K562 (cell line): ENCODE measurements around the gene GIGYF2. TPM values are rescaled to one million over a fixed set of nuclear protein-coding genes. Genes with fewer than 3 reads are reported as not detected.

ENCODE experiments used
- ATAC-seq: fragments of 200-7000 bp; cut with Tn5 transposase; 3 replicates; pipeline ENCODE4 v1.9.1; 2020; ENCODE audit warnings: moderate library complexity
- Bru-seq: library from RNA; stranded (reverse); fragments of 400-500 nt; gene quantifications from one replicate; lab custom pipeline; 2021; lab: Mats Ljungman, UMichigan
- BruChase-seq, 2 experiments: library from RNA; stranded (reverse); fragments of 400-500 nt; gene quantifications; one replicate each; lab custom pipeline; 2021; lab: Mats Ljungman, UMichigan
- BruUV-seq: library from RNA; stranded (reverse); fragments of 400-500 nt; replicated peaks from 2 replicates; lab custom pipeline; 2021; lab: Mats Ljungman, UMichigan
- CTCF ChIA-PET: fragments of 300-600 bp; formaldehyde crosslinking; extraction: SDS; loops from one replicate; lab custom pipeline; 2021; ENCODE audit warnings: low intra/inter-chr PET ratio; lab: Yijun Ruan, JAX
- POLR2A ChIA-PET: fragments of 300-600, 350-650 bp; sonication (Branson Sonifier 250); formaldehyde crosslinking; extraction: SDS; loops from one replicate; lab custom pipeline; 2021; ENCODE audit warnings: antibody characterized with exemption, inconsistent platforms; lab: Yijun Ruan, JAX
- DNase-seq, 4 experiments: peaks; one replicate each; pipeline versions ENCODE4 v3.0.0 to v3.0.0-alpha.2; 2011 to 2018; ENCODE audit warnings: low spot score in 3 of 4, mixed read lengths in 3 of 4; ENCODE audit errors: extremely low read depth in 1 of 4
- FAIRE-seq: peaks from 2 replicates; lab custom pipeline; 2011; peaks lifted over from hg19 to GRCh38; lab: Jason Lieb, UNC
- H2AFZ ChIP-seq: 2 replicates; pipeline ENCODE4 v1.6.0; 2011; ENCODE audit warnings: low read depth, low read length, control low read depth, inconsistent platforms
- H3K27ac ChIP-seq: fragments of 200-600 bp; 3 replicates; pipeline ENCODE4 v1.8.0; 2011; ENCODE audit warnings: low read depth, mild to moderate bottlenecking, control low read depth, inconsistent platforms, low read length, moderate library complexity, mixed read lengths; ENCODE audit errors: extremely low read depth
- H3K27me3 ChIP-seq, 2 experiments: fragments of 300-600 bp in 1 of 2; 2 replicates in 1 of 2; 3 replicates in 1 of 2; pipeline versions ENCODE4 v1.6.0 to v1.8.0; 2011; ENCODE audit warnings: inconsistent platforms in 2 of 2, low read length in 2 of 2, mild to moderate bottlenecking in 1 of 2, mixed read lengths in 1 of 2, moderate library complexity in 1 of 2; ENCODE audit not compliant: control insufficient read depth in 2 of 2, insufficient read depth in 2 of 2
- H3K36me3 ChIP-seq: fragments of 300-600 bp; 3 replicates; pipeline ENCODE4 v1.8.0; 2011; ENCODE audit warnings: mild to moderate bottlenecking, low read length, inconsistent platforms; ENCODE audit not compliant: control insufficient read depth, insufficient read depth
- H3K4me1 ChIP-seq, 2 experiments: fragments of 200-600 bp in 1 of 2; replicated peaks in 1 of 2; 2 replicates in 1 of 2; 3 replicates in 1 of 2; pipeline versions ENCODE4 v1.5.1 to v1.8.0; 2011; ENCODE audit warnings: inconsistent platforms in 2 of 2, low read length in 2 of 2, mild to moderate bottlenecking in 1 of 2, mixed read lengths in 1 of 2, moderate library complexity in 1 of 2; ENCODE audit not compliant: control insufficient read depth in 2 of 2, insufficient read depth in 2 of 2
- H3K4me2 ChIP-seq: 2 replicates; pipeline ENCODE4 v1.6.1; 2011; ENCODE audit warnings: low read length, control low read depth, inconsistent platforms, mixed read lengths; ENCODE audit not compliant: insufficient read depth
- H3K4me3 ChIP-seq: fragments of 200-600 bp; sonication (generic), shearing (Covaris generic); 2 replicates; pipeline ENCODE4 v1.5.1; 2016; ENCODE audit warnings: control low read depth, inconsistent platforms
- H3K79me2 ChIP-seq: fragments of 200-600 bp; 3 replicates; pipeline ENCODE4 v1.8.0; 2011; ENCODE audit warnings: low read length, inconsistent platforms; ENCODE audit not compliant: control insufficient read depth, insufficient read depth
- H3K9ac ChIP-seq, 2 experiments: 2 replicates each; pipeline versions ENCODE4 v1.6.0 to v1.6.1; 2011; ENCODE audit warnings: low read depth in 2 of 2, low read length in 2 of 2, control low read depth in 1 of 2, inconsistent platforms in 1 of 2, mild to moderate bottlenecking in 1 of 2, mixed read lengths in 1 of 2; ENCODE audit not compliant: insufficient read depth in 1 of 2
- H3K9me1 ChIP-seq: one replicate; pipeline ENCODE4 v1.6.0; 2011; ENCODE audit warnings: inconsistent platforms, mild to moderate bottlenecking, low read length, moderate library complexity; ENCODE audit not compliant: control insufficient read depth, insufficient read depth
- H3K9me3 ChIP-seq: replicated peaks from 2 replicates; pipeline ENCODE4 v1.5.1; 2011; ENCODE audit warnings: low read depth, low read length, inconsistent platforms; ENCODE audit not compliant: control insufficient read depth, insufficient read depth
- H4K20me1 ChIP-seq: replicated peaks from 2 replicates; pipeline ENCODE4 v1.6.1; 2011; ENCODE audit warnings: low read length, inconsistent platforms, mixed read lengths; ENCODE audit not compliant: control insufficient read depth, insufficient read depth
- CAMTA2 ChIP-seq: fragments of 250-450 bp; sonication (Bioruptor Pico); conservative IDR thresholded peaks from 2 replicates; pipeline ENCODE4 v1.5.1; 2022
- MEF2A ChIP-seq: IDR thresholded peaks from 2 replicates; pipeline ENCODE4 v1.6.1; 2011; ENCODE audit warnings: low read depth, mild to moderate bottlenecking, low read length, moderate library complexity; ENCODE audit not compliant: control insufficient read depth
- NRF1 ChIP-seq, 2 experiments: fragments of 450-650 bp; IDR thresholded peaks in 1 of 2; conservative IDR thresholded peaks in 1 of 2; 2 replicates each; pipeline ENCODE4 v1.6.1; 2014; ENCODE audit warnings: mild to moderate bottlenecking in 2 of 2
- TGIF2 ChIP-seq: sonication (generic); formaldehyde crosslinking; IDR thresholded peaks from 2 replicates; pipeline ENCODE4 v1.8.1; 2022; ENCODE audit warnings: mild to moderate bottlenecking, missing genetic modification reagents, moderate library complexity
- ZBTB17 ChIP-seq: fragments of 450-650 bp; formaldehyde crosslinking; IDR thresholded peaks from 2 replicates; pipeline ENCODE4 v1.4.0; 2020; ENCODE audit warnings: mild to moderate bottlenecking
- ZNF282 ChIP-seq: sonication (generic); formaldehyde crosslinking; IDR thresholded peaks from 2 replicates; pipeline ENCODE4 v1.8.1; 2023; ENCODE audit warnings: missing genetic modification reagents
- ZNF408 ChIP-seq: fragments of 250-450 bp; sonication (Bioruptor Pico); IDR thresholded peaks from 2 replicates; pipeline ENCODE4 v1.4.0; 2020; ENCODE audit warnings: low read depth, mild to moderate bottlenecking, moderate library complexity
- WGBS: fragments of 100-300 bp; shearing (Covaris generic); methylation state at CpG from one replicate; pipeline ENCODE4 v1.1.6; 2016; ENCODE audit warnings: low coverage, mixed read lengths; ENCODE audit not compliant: insufficient coverage; ENCODE audit errors: missing lambda C conversion rate; 5-methylcytosine and 5-hydroxymethylcytosine counted together
- in situ Hi-C: fragments of 300-500 bp; cut with MboI; formaldehyde crosslinking; loops from 4 replicates; pipeline ENCODE4 v1.15.0; 2018; ENCODE audit warnings: inconsistent platforms, mixed read lengths
- intact Hi-C: fragments of 100-400 bp; cut with micrococcal nuclease; formaldehyde crosslinking; loops from 2 replicates; pipeline ENCODE4 v1.14.2; 2022
- long read RNA-seq, 3 experiments: library from polyadenylated mRNA in 2 of 3; library from RNA in 1 of 3; unstranded in 2 of 3; stranded (forward) in 1 of 3; transcript quantifications; one replicate each; pipeline ENCODE4 v2.0.0, GENCODE V29; 2019 to 2022
- polyA minus RNA-seq, 3 experiments: library from RNA; depleted of rRNA, polyadenylated mRNA; stranded (reverse); fragments of >200 nt; gene quantifications; 2 replicates each; pipeline ENCODE4 v1.2.3, GENCODE V29; 2011
- polyA plus RNA-seq, 8 experiments: library from polyadenylated mRNA; depleted of rRNA in 4 of 8; stranded (reverse) in 5 of 8; unstranded in 3 of 8; fragments of >200 nt; fragmentation: Nextera tagmentation in 2 of 8; fragmentation: Illumina TruSeq in 1 of 8; extraction: Ambion mirVana in 2 of 8; extraction: Trizol in 1 of 8; gene quantifications; 2 replicates each; pipeline versions ENCODE4 v1.2.1 to v1.2.3, GENCODE V29; 2011 to 2014; ENCODE audit warnings: inconsistent platforms in 1 of 8, missing spikeins in 1 of 8
- total RNA-seq, 7 experiments: library from RNA; depleted of rRNA in 6 of 7; stranded (reverse); fragments of >200 nt in 6 of 7; fragmentation: Illumina TruSeq in 2 of 7; extraction: Trizol in 2 of 7; gene quantifications; 2 replicates each; pipeline versions ENCODE4 v1.2.1 to v1.2.3, GENCODE V29; 2011 to 2021; ENCODE audit warnings: low replicate concordance in 1 of 7
- TF ChIP-seq, protein P1 (sequence below): fragments of 450-650 bp; formaldehyde crosslinking; IDR thresholded peaks from 2 replicates; pipeline ENCODE4 v1.4.0; 2020; ENCODE audit warnings: mild to moderate bottlenecking, moderate library complexity

Gene GIGYF2, protein sequence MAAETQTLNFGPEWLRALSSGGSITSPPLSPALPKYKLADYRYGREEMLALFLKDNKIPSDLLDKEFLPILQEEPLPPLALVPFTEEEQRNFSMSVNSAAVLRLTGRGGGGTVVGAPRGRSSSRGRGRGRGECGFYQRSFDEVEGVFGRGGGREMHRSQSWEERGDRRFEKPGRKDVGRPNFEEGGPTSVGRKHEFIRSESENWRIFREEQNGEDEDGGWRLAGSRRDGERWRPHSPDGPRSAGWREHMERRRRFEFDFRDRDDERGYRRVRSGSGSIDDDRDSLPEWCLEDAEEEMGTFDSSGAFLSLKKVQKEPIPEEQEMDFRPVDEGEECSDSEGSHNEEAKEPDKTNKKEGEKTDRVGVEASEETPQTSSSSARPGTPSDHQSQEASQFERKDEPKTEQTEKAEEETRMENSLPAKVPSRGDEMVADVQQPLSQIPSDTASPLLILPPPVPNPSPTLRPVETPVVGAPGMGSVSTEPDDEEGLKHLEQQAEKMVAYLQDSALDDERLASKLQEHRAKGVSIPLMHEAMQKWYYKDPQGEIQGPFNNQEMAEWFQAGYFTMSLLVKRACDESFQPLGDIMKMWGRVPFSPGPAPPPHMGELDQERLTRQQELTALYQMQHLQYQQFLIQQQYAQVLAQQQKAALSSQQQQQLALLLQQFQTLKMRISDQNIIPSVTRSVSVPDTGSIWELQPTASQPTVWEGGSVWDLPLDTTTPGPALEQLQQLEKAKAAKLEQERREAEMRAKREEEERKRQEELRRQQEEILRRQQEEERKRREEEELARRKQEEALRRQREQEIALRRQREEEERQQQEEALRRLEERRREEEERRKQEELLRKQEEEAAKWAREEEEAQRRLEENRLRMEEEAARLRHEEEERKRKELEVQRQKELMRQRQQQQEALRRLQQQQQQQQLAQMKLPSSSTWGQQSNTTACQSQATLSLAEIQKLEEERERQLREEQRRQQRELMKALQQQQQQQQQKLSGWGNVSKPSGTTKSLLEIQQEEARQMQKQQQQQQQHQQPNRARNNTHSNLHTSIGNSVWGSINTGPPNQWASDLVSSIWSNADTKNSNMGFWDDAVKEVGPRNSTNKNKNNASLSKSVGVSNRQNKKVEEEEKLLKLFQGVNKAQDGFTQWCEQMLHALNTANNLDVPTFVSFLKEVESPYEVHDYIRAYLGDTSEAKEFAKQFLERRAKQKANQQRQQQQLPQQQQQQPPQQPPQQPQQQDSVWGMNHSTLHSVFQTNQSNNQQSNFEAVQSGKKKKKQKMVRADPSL (N-terminal part only)
- 104 and 257 TPM in 2 replicates for total RNA-seq (2011; cell fraction: chromatin; rRNA removed; ENCODE audit: low replicate concordance)
- total RNA-seq (2011; cell fraction: nucleolus; rRNA removed): 46.5 and 65.3 TPM in 2 replicates
- total RNA-seq (2011; cell fraction: nucleoplasm; rRNA removed): 98.1 and 157 TPM in 2 replicates
- total RNA-seq (2014; rRNA removed) (29.2 and 35.9 TPM in 2 replicates), total RNA-seq (2014; rRNA removed; fragmentation: Illumina TruSeq; extraction: Trizol) (50.6 and 51.9 TPM in 2 replicates), total RNA-seq (2015; rRNA removed; fragmentation: Illumina TruSeq; extraction: Trizol) (45.3 and 52.7 TPM in 2 replicates), total RNA-seq (2021) (36.0 and 37.3 TPM in 2 replicates), polyA plus RNA-seq (2011; rRNA removed) (37.3 and 38.4 TPM in 2 replicates), polyA plus RNA-seq (2014; fragmentation: Illumina TruSeq; extraction: Trizol) (32.6 and 34.0 TPM in 2 replicates), polyA plus RNA-seq (2014; fragmentation: Nextera tagmentation; extraction: Ambion mirVana) (10 to 100 TPM; 12.7 to 16.8 TPM), polyA plus RNA-seq (2014; rRNA removed) (32.4 and 34.9 TPM in 2 replicates), polyA minus RNA-seq (2011; rRNA and poly(A)+ RNA removed) (101 and 120 TPM in 2 replicates), Bru-seq, nascent RNA (percentile 80 among the genes with signal in this experiment), BruChase-seq, experiment 1, labeled RNA remaining after a 2-hour chase (percentile 82 among the genes with signal in this experiment), BruChase-seq, experiment 2, labeled RNA remaining after a 6-hour chase (percentile 82 among the genes with signal in this experiment)
- 29.6 and 32.4 TPM in 2 replicates for polyA plus RNA-seq (2011; cell fraction: cytosol; rRNA removed)
- 33.0 and 35.7 TPM in 2 replicates for polyA plus RNA-seq (2011; cell fraction: nucleus; rRNA removed)
- 23.1 and 28.2 TPM in 2 replicates for polyA plus RNA-seq (2012)
- polyA minus RNA-seq (2011; cell fraction: cytosol; rRNA and poly(A)+ RNA removed): 29.8 and 43.8 TPM in 2 replicates
- 49.7 and 71.2 TPM in 2 replicates for polyA minus RNA-seq (2011; cell fraction: nucleus; rRNA and poly(A)+ RNA removed)
- long read RNA-seq, experiment 1, full-length matches to known transcripts: 8 of 80 reads
- long read RNA-seq, experiment 1, partial matches to known transcripts: 37 of 80 reads
- long read RNA-seq, experiment 1, other reads (novel, unspliced or antisense): 35 of 80 reads
- long read RNA-seq, experiment 2, partial matches to known transcripts: 21 of 24 reads
- long read RNA-seq, experiment 2, other reads (novel, unspliced or antisense): 3 of 24 reads
- long read RNA-seq, experiment 3, partial matches to known transcripts: 10 of 28 reads
- long read RNA-seq, experiment 3, other reads (novel, unspliced or antisense): 16 of 28 reads

DNA sequence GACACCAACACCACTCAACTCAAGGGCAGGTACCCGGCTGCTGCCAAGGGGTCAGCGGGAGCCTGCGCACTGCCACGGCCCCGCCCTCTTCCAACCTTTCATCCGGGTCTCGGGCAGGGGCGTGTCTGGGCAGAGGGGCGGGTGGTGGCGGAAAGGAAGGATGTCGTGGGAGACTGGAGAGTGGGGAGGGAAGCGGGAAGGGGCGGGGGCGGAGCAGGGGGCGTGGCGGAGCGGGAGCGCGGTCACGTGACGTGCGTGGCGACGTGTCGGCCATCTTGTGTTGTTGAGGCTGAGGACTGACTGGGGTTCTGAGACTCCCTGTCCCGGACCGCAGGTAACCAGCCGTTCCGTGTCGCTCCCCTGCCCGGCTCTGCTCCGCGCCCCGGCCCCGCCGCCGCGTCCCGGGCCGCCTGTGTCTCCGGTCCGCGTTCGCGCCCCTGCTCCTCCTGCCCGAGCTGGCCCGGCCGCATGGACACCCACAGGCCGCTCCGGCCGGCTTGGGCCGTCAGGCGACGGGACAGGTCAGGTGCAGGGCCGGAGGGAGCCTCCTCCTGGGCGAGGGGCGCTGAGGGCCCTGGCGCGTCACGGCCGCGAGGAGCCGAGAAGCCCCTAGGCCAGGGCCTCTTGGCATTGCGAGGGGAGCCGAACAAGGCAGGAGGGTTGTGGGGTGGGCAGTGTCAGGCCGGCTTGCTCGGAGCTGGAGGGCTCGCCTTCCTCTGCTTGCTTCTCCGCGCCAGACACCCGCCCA, at the start of gene GIGYF2:
TSS of gene GIGYF2 (plus strand) at position 273 of the 748 bp plus-strand sequence. CDS start 37,867 bp downstream, outside the sequence.
- ChIA-PET POLR2A (interaction anchor here (0.9 to 1.3 kb wide), 3 partner anchors 11 to 13 kb away, joined by 3 to 5 read pairs (median 4); no protein-coding TSS in a partner anchor), CTCF (no interaction called here)
- peaks cover 52% of the 10 kb centered on the region for H3K79me2 ChIP-seq
- peak within 1 kb of the TSS; percentile 92 to 98 for H3K9ac ChIP-seq
- ATAC-seq (peak; percentile 94), FAIRE-seq (peak; percentile 84), DNase-seq (peak; percentile 92 to 96 (median 94))
- no TSS peak for BruUV-seq
- H3K4me3 ChIP-seq: peak within 1 kb of the TSS; percentile 96
- H3K36me3 ChIP-seq: peaks cover 23% of the 10 kb centered on the region; the same call in 2 of the 3 replicates
- 0% methylated on average over 11 of the region's 71 CpGs for WGBS
- H4K20me1 ChIP-seq: 0 out of 2 replicates have a peak, but pooled peaks cover 4% of the 10 kb centered on the region
- H3K9me1 ChIP-seq: no peaks in the 10 kb centered on the region
- peak within 1 kb of the TSS; percentile 99 for H2AFZ ChIP-seq
- peak within 1 kb of the TSS; percentile 88 for H3K27ac ChIP-seq
- H3K27me3 ChIP-seq: no peaks in the 10 kb centered on the region
- in situ Hi-C loops (no loop called here), intact Hi-C loops (no loop called here)
- H3K9me3 ChIP-seq: no peaks in the 10 kb centered on the region
- H3K4me1 ChIP-seq: peaks cover 9 to 14% of the 10 kb centered on the region in 2 experiments; a peak in 4 of 5 replicates
- H3K4me2 ChIP-seq: peak within 1 kb of the TSS; percentile 96
- TF ChIP-seq MEF2A (no peak), ZBTB17 (CRISPR knock-in tag) (no peak), ZNF282 (CRISPR knock-in tag) (no peak), TGIF2 (no peak), CAMTA2 (CRISPR knock-in tag) (peak; percentile 73; the same call in 1 of the 2 replicates), NRF1 (conservative IDR thresholded peaks at IDR 0.05 in 1 of 2, IDR thresholded peaks at IDR 0.05 in 1 of 2) (peak; percentile 93 to 94), ZNF408 (no peak)
- TF ChIP-seq, protein P1, sequence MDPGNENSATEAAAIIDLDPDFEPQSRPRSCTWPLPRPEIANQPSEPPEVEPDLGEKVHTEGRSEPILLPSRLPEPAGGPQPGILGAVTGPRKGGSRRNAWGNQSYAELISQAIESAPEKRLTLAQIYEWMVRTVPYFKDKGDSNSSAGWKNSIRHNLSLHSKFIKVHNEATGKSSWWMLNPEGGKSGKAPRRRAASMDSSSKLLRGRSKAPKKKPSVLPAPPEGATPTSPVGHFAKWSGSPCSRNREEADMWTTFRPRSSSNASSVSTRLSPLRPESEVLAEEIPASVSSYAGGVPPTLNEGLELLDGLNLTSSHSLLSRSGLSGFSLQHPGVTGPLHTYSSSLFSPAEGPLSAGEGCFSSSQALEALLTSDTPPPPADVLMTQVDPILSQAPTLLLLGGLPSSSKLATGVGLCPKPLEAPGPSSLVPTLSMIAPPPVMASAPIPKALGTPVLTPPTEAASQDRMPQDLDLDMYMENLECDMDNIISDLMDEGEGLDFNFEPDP (CRISPR knock-in tag): no peak
